ENCODE data around the gene FAM222A.

DNA sequence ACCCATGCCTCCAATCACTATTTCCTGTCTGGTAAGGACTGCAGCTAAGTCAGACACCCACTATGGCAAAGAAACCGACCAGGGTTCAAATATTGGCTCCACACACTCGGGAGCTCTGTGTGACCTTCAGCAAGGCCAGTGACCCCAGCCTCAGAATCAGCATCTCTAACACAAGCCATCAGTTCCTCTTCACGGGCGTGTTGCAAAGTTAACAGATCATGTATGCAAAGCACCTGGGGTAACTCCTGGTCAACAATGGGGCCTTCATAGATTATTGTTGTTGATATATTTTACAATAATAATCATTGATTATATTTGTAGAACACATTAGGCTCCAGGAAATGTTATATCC is 6.2 kb upstream of the FAM222A start:
- TF ChIP-seq, protein P1, sequence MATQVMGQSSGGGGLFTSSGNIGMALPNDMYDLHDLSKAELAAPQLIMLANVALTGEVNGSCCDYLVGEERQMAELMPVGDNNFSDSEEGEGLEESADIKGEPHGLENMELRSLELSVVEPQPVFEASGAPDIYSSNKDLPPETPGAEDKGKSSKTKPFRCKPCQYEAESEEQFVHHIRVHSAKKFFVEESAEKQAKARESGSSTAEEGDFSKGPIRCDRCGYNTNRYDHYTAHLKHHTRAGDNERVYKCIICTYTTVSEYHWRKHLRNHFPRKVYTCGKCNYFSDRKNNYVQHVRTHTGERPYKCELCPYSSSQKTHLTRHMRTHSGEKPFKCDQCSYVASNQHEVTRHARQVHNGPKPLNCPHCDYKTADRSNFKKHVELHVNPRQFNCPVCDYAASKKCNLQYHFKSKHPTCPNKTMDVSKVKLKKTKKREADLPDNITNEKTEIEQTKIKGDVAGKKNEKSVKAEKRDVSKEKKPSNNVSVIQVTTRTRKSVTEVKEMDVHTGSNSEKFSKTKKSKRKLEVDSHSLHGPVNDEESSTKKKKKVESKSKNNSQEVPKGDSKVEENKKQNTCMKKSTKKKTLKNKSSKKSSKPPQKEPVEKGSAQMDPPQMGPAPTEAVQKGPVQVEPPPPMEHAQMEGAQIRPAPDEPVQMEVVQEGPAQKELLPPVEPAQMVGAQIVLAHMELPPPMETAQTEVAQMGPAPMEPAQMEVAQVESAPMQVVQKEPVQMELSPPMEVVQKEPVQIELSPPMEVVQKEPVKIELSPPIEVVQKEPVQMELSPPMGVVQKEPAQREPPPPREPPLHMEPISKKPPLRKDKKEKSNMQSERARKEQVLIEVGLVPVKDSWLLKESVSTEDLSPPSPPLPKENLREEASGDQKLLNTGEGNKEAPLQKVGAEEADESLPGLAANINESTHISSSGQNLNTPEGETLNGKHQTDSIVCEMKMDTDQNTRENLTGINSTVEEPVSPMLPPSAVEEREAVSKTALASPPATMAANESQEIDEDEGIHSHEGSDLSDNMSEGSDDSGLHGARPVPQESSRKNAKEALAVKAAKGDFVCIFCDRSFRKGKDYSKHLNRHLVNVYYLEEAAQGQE (IDR thresholded peaks at IDR 0.05; ENCODE audit: insufficient replicate concordance, low read depth), result no peak
- TF ChIP-seq, protein P2, sequence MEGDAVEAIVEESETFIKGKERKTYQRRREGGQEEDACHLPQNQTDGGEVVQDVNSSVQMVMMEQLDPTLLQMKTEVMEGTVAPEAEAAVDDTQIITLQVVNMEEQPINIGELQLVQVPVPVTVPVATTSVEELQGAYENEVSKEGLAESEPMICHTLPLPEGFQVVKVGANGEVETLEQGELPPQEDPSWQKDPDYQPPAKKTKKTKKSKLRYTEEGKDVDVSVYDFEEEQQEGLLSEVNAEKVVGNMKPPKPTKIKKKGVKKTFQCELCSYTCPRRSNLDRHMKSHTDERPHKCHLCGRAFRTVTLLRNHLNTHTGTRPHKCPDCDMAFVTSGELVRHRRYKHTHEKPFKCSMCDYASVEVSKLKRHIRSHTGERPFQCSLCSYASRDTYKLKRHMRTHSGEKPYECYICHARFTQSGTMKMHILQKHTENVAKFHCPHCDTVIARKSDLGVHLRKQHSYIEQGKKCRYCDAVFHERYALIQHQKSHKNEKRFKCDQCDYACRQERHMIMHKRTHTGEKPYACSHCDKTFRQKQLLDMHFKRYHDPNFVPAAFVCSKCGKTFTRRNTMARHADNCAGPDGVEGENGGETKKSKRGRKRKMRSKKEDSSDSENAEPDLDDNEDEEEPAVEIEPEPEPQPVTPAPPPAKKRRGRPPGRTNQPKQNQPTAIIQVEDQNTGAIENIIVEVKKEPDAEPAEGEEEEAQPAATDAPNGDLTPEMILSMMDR (IDR thresholded peaks at IDR 0.05; ENCODE audit: insufficient read depth, low read length), result no peak
- no peak for TF ChIP-seq POLR2AphosphoS5 (IDR thresholded peaks at IDR 0.05; ENCODE audit: low read depth)
- no peak for TF ChIP-seq GABPA (IDR thresholded peaks at IDR 0.05; ENCODE audit: low read depth)
- no peak for TF ChIP-seq SPI1 (IDR thresholded peaks at IDR 0.05; ENCODE audit: borderline replicate concordance, low read depth)
